HG03354 (cell line): Measurements from ENCODE around the gene VPS37D.
"Not testable (repeated sequence)": the region's sequence is repeated elsewhere in the genome, so short reads cannot be mapped to it uniquely, and the experiment has no call there.

Experiments used
- ATAC-seq: cut with Tn5 transposase; IDR thresholded peaks from one replicate; pipeline ENCODE4 v1.9.1; 2021; ENCODE audit warnings: mild to moderate bottlenecking; ENCODE audit not compliant: unreplicated experiment, poor library complexity, severe bottlenecking

The VPS37D gene

DNA sequence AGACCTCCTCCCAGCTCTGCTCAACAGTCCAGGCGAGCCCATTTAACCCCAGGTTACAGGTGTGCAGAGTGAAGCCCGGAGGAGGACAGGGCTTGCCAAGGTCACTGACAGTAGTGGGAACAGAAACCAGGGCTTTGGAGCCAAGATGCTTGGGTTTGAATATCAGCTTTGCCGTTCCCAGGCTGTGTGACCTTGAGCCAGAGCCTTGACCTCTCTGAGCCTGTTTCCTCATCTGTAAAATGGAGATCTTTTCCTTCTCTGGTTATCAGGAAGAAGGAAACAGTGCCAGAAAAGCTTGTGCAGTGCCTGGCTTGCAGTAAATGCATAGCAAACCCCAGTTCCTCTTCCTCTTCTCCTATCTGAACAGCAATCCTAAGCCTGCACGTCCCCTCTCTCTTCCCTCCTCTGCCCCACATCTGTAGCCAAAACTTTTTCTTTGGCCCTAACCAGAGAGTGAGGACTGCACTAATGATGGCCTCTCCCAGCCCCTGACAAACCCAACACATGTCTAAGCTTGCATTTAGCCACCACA lies 21.9 kb upstream of the VPS37D start:
- no peak for ATAC-seq

DNA sequence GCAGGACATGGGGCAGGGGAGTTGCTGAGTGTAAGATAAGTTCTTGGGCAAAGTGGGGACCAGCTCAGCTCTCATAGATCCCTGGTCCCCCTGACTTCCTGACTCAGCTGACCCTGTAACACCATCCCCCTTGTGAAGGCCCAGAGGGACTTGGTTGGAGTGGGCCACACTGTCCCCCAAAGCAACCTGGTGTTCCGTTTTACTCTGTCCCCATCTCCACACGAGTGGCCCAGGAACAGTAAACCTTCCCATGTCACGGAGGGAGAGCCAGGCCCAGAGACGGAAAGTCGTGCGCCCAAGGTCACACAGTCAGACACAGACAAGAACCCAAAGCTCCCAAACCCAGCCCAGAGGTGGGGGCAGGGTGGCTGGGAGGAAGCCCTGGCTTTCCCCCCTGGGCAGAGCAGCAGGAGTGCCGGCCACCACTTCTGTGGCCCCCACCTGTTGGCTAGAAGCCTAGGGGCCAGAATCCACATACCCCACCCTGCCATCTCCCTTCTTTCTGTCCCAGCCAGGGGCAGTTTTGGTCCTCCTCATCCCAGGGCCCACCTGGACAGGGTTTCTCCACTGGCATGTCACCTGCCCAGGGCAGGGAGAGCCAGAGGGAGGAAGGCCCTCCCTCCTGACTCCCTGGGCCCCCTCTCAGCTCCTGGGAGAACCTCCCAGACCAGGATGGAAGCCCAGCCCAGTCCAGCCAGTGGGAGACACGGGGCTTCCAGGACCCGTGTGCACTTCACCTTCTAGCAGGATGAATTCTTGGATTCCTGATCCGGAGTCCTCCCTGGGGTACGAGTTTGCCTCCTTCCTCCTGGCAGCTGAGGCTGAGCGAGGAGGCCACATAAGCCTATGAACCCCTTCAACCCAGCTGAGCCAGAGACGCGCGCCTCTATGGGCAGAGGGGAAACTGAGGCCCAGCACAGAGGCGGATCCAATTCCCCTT lies 20.6 kb upstream of the VPS37D start:
- no peak for ATAC-seq

DNA sequence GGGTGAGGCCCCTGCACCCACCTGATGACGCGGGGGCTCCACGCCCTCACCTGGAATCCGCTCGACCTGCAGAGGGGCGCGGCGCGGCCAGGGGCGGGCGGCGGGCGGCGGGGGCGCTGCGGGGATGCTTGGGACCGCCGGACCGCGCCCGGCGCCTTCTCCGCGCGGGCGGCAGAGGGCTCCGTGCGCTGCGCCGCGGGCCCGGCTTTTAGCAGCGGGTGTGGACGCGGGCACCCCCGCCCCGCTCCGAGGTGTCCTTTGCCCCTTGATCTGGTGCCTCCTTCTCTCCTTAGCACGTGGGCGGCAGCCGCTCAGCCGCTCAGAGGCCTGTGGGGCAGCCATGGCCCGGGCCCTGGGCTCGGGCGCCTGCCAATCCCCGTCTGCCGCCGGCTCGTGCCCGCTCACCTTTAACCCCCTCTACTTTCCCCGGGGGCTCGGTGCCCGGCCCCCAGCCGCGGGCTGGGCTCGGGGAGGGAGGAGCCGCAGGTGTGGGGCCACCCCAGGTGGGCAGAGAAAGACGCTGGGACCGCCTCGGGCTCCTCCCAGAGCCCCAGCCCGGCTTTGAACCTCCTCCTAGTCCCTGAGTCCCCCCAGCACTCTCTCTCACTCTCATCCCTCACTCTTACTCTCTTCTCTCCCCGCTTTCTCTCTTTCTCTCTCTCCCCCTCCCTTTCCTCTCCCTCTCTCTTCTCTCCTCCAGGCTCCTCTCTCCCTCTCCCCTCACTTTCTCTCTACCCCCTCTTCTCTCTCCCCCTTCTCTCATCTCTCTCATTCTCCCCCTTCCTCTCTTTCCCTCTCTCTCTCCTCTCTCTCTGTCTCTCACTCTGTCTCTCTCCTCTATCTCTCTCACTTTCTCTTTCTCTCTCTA lies 19.7 kb upstream of the VPS37D start:
- ATAC-seq: no peak

DNA sequence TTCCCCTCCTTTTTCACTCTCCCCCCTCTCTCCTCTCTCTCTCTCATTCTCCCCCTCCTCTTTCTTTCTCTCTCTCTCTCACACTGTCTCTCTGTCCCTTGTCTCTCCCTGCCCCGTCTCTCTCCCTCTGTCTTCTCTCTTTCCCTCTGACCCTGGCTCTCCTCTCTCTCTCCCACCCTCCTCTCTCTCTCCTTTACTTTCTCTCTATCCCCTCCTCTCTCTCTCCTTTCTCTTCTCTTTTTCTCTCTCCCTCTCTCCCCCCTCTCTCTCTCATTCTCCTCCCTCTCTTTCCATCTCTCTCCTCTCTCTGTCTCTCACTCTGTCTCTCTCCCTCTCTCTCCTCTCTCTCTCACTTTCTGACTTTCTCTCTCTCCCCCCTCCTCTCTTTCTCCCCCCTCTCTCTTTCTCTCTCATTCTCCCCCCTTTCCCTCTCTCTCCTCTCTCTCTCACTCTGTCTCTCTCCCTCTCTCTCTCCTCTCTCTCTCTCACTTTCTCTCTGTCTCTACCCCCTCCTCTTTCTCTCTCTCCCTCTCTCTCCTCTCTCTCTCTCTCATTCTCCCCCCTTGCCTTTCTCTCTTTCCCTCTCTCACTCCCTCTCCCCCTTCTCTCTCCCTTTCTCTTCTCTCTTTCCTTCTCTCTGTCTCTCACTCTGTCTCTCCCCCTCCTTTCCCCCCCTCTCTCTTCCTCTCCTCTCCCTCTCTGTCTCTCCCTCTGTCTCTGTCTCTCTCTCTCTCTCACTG lies 18.9 kb upstream of the VPS37D start:
- no peak for ATAC-seq

DNA sequence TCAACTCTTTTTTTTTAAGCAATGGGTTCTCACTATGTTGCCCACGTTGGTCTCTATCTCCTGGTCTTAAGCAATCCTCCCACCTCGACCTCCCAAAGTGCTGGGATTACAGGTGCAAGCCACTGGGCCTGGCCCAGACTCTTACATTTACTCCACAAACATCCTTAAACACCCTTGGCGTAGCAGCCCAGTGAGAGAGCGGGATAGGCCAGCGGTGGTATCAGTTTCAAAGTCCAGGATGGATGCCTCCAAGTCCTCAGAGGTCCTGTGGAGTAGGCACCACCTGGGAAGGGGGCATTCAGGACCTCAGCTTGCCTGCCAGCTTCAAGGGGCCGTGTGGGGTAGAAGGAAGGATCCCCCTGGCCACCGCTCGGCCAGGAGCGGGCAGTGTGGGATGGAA lies 18.1 kb upstream of the VPS37D start:
- no peak for ATAC-seq

DNA sequence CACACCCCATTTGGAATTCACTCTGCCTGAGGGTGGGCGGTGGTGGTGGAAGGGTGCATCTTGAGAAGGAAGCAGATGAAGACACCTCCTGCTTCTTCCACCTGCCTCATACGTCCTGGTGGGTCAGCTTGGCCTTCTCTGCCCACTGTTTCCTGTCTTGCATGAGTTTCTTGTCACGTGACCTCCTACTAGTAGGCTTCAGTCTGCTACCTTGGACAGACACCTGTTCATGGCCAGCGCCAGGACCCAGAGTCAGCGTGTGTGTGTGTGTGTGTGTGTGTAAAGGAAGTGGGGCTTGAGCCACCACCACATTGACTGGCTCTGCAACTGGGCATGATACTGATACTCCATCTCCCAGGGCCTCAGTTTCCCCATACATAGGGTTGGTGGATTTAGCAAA lies 17.1 kb upstream of the VPS37D start:
- no peak for ATAC-seq

DNA sequence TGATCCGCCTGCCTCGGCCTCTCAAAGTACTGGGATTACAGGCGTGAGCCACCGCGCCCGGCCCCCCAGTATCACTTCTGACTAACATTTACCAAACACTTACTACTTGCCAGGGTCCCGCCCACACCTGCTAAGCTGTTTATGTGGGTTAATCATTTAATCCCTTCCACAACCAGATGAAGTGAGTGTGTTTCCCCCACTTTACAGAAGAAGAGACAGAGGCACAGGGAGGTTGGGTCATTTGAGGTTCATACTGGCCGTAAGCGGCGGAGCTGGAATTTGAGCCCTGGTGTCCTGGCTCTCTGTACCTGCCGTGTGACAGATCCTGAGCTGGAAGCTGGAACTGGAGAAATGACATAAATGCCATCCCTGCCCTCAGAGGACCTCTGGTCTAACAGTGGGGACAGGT lies 15.1 kb upstream of the VPS37D start:
- no peak for ATAC-seq

DNA sequence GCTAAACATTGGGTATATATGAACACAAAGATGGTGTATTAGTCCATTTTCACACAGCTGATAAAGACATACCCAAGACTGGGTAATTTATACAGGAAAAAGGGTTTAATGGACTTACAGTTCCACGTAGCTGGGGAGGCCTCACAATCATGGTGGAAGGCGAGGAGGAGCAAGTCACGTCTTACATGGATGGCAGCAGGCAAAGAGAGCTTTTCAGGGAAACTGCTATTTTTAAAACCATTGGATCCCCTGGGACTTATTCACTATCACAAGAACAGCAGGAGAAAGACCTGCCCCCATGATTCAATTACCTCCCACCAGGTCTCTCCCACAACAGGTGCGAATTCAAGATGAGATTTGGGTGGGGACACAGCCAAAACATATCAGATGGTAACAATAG lies 12.3 kb upstream of the VPS37D start:
- ATAC-seq: not testable (repeated sequence)

DNA sequence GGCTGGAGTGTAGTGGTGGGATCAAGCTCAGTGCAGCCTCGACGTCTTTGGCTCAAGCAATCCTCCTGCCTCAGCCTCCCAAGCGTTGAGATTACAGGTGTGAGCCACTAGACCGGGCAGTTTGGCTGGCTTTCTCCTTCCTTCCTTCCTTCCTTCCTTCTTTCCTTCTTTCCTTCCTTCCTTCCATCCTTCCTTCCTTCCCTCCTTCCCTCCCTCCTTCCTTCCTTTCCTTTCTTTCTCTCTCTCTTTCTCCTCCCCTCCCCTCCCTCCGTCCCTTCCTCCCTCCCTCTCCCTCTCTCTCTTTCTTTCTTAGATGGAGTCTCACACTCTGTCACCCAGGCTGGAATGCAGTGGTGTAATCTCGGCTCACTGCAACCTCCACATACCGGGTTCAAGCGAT lies 7.6 kb upstream of the VPS37D start:
- ATAC-seq: no peak

DNA sequence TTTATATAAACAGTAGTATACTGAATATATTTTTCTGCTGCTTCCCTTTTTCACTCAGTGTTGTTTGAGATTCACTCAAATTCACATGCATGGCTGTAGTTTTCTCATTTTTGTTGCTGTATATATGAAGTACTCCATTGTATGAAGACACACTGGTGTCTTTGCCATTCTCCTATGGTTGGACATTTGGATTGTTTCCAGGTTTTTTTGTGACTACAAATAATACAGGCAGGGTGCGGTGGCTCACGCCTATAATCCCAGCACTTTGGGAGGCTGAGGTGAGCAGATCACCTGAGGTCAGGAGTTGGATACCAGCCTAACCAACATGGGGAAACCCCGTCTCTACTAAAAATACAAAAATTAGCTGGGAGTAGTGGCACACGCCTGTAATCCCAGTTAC lies 7.0 kb upstream of the VPS37D start:
- not testable (repeated sequence) for ATAC-seq

DNA sequence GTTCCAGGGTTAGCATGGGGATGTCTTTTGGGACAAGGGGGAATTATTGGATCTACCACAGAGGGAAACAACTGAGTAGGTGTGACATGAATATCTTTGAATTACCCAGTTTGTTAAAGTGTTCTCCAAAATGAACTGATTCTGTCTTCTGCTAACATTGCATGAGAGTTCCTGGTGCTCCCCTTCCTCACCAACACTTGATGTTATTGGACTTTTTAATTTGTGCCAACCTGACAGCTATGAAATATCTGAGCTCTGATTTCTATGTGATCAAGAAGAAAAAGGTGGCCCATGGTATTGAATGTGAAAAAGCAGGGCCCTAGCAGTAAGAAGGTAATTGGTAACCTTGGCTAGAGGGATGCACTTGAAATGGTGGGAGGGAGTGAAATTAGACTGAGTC lies 4.6 kb upstream of the VPS37D start:
- ATAC-seq: no peak

DNA sequence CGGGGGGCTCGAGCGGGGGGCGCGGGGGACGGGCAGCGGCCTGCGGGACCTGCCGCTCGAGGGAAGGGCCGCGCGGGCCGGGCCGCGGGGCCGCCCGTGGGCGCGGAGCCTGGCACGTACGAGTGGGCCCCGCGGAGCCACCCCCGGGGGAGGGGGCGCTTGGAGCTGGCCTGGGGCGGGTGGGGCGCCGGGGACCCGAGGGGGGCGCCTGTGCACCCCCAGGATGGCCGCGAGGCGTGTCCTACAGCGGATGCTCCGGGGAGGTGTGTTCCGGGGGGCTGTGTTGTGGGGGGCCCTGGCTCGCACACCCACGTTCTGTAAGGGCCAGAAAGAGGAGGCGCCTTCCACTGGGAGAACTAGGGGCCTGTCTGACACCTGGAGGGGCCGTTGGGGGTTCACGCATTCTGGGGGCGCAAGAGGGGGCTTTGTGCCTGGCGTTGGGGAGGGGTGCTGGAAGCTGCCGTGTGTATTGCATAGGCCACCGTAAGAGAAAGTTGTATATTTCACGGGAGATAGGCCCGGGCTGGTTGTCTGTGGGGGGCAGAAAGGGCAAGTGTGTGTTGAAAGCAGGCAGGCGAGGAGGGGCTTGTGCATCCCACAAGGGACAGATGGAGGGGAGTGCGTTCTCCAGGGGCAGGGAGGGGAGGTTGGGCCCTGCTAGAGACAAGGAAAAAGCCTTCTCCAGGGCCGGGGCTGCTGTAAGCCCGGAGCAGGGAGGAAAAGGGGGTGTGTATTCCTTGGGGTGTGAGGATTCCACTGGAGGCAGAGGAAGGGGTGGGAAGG lies 663 bp downstream of the VPS37D start:
- ATAC-seq: peak; percentile 8

DNA sequence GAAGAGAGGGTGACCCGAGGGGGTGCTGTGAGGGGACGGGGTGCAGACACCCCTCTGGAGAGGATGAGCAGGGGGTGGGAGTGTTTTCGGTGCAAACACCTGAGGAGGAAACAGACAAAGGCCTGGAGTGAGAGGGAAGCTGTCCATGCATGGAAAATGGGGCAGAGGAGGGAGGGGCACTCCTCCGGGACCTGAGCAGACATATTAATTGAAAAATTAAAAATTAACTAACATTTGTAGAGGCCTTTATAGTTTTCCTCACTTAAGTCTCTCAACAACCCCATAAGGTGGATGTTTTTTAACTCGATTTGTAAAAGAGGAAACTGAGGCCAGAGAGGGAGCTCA lies 1.2 kb downstream of the VPS37D start:
- no peak for ATAC-seq

DNA sequence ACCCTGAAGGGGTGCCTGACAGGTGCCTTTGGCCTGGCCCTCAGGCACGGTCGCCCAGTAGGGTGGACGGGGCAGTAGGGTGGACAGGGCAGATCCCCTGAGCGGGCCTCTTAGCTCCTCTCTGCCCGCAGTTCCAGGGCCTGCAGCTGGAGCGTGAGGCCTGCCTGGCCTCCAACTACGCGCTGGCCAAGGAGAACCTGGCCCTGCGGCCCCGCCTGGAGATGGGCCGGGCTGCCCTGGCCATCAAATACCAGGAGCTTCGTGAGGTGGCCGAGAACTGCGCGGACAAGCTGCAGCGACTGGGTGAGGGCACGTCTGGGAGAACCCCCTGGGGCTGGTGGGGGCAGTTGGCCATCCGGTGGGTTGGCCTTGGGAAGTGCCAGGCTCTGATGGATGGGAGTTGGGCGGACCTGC lies 1.7 kb downstream of the VPS37D start:
- no peak for ATAC-seq

DNA sequence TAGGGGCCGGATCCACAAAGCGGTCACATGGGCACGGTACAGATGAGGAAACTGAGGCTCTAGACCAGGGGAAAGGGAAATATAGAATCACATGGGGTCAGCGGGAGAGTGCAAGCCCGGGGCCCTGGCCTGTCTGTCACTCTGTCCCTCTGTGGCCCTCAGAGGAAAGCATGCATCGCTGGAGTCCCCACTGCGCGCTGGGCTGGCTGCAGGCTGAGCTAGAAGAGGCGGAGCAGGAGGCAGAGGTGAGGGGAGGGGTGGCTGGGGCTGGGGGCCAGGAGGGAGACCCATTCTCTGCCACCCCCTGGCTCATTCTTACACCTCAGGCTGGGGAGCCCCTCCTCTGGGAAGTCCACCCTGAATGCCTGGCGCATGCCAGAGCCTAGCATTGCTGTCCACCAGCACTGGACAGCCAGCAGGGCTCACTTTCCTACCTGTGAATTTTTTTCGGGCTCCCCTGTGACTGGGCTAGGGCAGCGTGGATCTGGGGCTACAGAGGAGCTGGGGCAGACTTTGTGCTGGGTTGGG lies 2.3 kb downstream of the VPS37D start:
- no peak for ATAC-seq

DNA sequence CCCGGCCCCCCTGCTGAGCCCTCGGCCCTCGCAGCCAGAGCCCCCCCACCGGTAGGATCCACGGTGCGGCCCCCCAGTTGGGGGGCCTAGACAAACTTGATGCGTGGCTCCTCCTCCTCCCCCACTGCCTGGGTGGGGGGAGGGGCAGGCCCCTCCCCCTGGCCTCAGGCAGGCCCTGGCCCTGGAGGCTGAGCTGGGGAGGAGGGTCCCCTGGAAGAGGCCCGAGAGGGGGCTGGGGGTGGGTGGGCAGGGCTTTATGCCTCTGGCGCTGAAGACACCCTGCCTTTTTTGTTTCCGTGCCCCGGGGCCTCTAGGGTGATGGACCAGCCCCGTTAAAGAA lies 3.7 kb downstream of the VPS37D start:
- no peak for ATAC-seq

DNA sequence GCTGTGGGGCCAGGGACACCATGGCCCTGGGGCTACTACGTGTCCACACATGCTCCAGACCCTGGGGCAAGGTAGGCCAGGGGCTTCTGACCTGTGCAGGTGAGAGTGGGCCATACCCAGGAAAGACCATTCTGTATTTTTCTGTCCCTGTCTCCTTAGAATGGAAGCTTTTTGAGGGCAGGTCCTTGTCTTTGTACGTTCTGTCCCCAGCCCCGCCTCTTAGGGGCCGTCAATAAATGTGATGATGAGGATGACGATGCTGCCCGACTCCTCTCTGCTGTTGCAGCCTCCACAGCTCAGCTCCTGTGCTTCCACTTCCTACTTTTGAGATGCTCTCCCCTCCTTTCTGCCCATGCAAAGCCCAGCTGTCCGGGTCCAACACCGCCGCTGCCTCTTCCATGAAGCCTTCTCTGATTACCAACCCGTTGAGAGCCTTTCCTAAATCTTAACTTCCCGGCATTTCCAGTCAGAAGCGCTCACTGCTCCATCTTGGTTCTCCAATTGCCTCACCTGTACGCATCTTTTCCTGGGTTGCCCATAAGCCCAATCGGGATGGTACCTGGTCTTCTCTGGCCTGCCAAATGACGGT lies 4.3 kb downstream of the VPS37D start:
- no peak for ATAC-seq

DNA sequence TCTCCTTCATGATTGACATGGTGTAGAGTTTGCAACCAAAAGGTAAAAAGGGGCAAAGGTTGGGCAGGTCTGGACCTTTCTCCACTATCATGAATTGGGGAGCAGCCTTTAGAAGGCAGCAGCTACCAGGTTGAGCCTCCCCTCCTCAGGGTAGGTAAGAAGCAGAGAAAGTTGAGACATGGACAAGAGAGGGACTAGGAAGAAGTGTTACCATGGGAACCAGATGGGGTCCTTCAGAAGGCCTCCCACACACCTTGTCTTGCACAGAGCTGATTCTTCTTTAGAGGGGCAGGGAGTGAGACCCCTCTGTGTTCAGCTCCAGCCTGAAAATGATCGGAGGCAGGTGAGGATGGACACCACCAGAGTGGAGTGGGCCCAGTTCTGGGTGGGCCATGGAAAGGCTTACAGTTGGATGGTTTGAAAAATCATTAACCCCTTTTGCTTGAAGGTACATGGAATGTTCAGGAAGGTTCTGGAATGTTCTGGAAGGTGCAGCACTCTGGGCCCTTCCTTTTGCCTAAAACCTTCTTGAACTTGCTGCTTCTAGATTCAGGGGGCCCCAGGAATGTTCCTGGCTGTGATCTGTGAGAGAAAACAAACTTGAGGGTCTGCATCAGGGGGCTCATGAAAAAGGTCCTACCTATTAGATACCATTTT lies 7.0 kb downstream of the VPS37D start:
- ATAC-seq: no peak
